Breast epithelium (tissue), 4 donors: ENCODE data around the gene PLCG1. TPM values are rescaled to one million over a fixed set of nuclear protein-coding genes. Genes with fewer than 3 reads are reported as not detected.
A peak's percentile ranks its signal among the peaks of the same experiment; 100 is the strongest.

Experiments
- DNase-seq, 2 donors: peaks; one replicate each; pipeline ENCODE4 v3.0.0-alpha.2; 2019; ENCODE audit warnings: low spot score in 2 of 2
- H3K27ac ChIP-seq, 2 donors: fragments of 200-600 bp; sonication (generic) in 1 of 2; one replicate each; pipeline ENCODE4 v1.5.1; 2016 to 2019; ENCODE audit warnings: mild to moderate bottlenecking in 1 of 2
- H3K27me3 ChIP-seq, 2 donors: fragments of 200-600 bp; sonication (generic) in 1 of 2; one replicate each; pipeline versions ENCODE4 v1.5.1 to v1.6.0; 2017 to 2019; ENCODE audit warnings: control low read depth in 1 of 2, mild to moderate bottlenecking in 1 of 2
- H3K36me3 ChIP-seq: fragments of 200-600 bp; one replicate; pipeline ENCODE4 v1.5.1; 2019
- H3K4me1 ChIP-seq, 2 donors: fragments of 200-600 bp; sonication (generic); one replicate each; pipeline ENCODE4 v1.5.1; 2016 to 2019; ENCODE audit warnings: control low read depth in 1 of 2
- H3K4me3 ChIP-seq, 3 donors: fragments of 200-600 bp; sonication (generic); 1 replicate in 2 of 3; 2 replicates in 1 of 3; pipeline ENCODE4 v1.5.1; 2016 to 2019; ENCODE audit warnings: mild to moderate bottlenecking in 3 of 3, moderate library complexity in 2 of 3
- H3K9me3 ChIP-seq, 2 donors: fragments of 200-600 bp; sonication (generic) in 1 of 2; one replicate each; pipeline ENCODE4 v1.5.1; 2016 to 2019; ENCODE audit warnings: control low read depth in 1 of 2
- POLR2A ChIP-seq: fragments of 450-650 bp; IDR thresholded peaks from one replicate; pipeline ENCODE4 v1.6.1; 2016; ENCODE audit warnings: antibody characterized with exemption, mild to moderate bottlenecking, moderate library complexity
- POLR2AphosphoS5 ChIP-seq, 3 donors: sonication (generic); formaldehyde crosslinking; IDR thresholded peaks; one replicate each; pipeline ENCODE4 v1.6.1; 2017; ENCODE audit warnings: antibody characterized with exemption in 3 of 3
- intact Hi-C: fragments of 100-400 bp; cut with DNase I; formaldehyde crosslinking; loops from one replicate; pipeline ENCODE4 v1.15.1; 2023; ENCODE audit warnings: low total_unique reads
- total RNA-seq, 3 donors: library from RNA; depleted of rRNA; stranded (reverse); fragments of >200 nt; gene quantifications; one replicate each; pipeline ENCODE4 v1.1.0, GENCODE V29; 2016
- TF ChIP-seq, protein P1 (sequence below), 3 donors: fragments of 450-650 bp; IDR thresholded peaks; one replicate each; pipeline ENCODE4 v1.5.1; 2016 to 2017; ENCODE audit warnings: antibody characterized with exemption in 3 of 3, mild to moderate bottlenecking in 3 of 3, moderate library complexity in 3 of 3

The PLCG1 gene
- total RNA-seq, 3 donors from 2014 or later = 88.5 to 132 (median 92.3) TPM

DNA sequence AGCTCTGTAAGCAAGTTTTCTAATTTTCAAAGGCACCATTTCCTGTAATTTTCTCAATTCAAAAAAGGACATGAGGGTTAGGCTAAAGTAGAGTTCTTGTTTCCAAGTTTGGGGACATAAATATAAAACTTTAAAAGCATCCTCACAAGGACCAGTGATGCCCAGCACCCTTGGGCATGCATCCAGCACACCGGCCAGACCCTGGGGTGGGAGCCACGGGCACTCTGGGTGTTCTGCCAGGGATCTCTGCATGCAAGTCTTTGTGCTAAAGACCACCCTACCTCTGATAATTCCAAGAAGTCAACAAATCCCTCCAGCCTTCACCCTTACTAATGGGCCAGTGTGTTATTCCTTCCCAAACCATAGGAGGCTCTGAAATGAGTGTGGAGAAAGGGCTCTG is 46.5 kb downstream of the PLCG1 start:
- Histone ChIP-seq H3K4me3 (no peak overlapping the region), H3K27ac (no peak overlapping the region), H3K36me3 (no peaks in the 10 kb centered on the region), H3K9me3 (no peaks in the 10 kb centered on the region), H3K4me1 (peaks cover 0 to 3% of the 10 kb centered on the region in 2 donors), H3K27me3 (no peaks in the 10 kb centered on the region)
- intact Hi-C loops = no loop called here
- peak in 1 of 2 donors; percentile 14 for DNase-seq
- TF ChIP-seq, protein P1, sequence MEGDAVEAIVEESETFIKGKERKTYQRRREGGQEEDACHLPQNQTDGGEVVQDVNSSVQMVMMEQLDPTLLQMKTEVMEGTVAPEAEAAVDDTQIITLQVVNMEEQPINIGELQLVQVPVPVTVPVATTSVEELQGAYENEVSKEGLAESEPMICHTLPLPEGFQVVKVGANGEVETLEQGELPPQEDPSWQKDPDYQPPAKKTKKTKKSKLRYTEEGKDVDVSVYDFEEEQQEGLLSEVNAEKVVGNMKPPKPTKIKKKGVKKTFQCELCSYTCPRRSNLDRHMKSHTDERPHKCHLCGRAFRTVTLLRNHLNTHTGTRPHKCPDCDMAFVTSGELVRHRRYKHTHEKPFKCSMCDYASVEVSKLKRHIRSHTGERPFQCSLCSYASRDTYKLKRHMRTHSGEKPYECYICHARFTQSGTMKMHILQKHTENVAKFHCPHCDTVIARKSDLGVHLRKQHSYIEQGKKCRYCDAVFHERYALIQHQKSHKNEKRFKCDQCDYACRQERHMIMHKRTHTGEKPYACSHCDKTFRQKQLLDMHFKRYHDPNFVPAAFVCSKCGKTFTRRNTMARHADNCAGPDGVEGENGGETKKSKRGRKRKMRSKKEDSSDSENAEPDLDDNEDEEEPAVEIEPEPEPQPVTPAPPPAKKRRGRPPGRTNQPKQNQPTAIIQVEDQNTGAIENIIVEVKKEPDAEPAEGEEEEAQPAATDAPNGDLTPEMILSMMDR (IDR thresholded peaks at IDR 0.05) = no peak
- no peak for TF ChIP-seq POLR2A
- TF ChIP-seq POLR2AphosphoS5 (IDR thresholded peaks at IDR 0.05) = no peak

DNA sequence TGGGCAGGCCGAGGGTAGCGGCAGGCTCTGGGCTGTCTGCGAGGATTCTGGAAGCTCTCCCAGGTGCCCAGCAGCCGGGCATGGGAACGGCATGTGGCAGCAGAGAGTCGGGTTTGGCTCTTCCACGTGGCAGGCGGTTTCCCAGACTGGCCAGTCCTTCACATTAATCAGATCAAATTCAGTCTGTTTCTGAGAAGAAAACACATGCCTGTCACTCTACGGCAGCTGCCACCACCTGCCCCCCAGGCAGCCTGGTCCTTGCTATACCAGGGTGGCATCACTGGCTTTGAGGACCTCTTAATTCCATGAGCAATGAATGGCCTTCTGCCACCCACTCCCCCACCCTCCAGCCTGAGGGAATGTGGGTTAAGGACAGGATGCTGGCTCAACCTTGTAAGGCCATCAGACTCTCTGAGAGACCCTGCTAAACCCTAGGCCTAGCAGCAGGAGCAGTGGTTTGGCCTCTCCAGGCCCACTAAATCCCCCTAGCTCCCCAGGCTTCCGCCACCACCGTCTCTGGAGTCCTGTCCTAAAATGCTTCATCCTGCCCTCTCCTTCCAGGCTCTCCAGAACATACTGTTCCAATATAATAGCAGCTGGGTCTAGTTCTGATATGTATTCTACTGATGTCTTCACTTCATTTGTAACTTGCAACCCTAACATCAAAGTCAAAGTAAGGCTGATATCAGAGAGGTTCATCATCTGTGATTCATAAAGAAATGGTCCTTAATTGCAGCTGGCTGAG is 47.8 kb downstream of the PLCG1 start:
- H3K27ac ChIP-seq = peak overlapping the region in 1 of 2 donors; percentile 22
- no peak for DNase-seq
- H3K36me3 ChIP-seq = no peaks in the 10 kb centered on the region

DNA sequence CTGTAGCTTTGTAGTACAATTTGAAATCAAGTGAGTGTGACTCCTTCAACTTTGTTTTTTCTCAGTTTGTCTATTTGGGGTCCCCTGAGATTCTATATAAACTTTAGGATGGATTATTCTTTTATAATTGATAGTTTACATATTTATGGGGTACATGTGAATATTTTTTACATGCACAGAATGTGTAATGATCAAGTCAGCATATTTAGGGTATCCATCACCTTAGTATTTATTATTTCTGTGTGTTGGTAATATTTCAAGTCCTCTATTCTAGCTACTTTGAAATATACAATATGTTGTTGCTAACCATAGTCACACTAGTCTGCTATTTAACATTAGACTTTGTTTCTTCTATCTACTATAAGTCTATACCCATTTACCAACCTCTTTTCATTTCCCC is 50.3 kb downstream of the PLCG1 start:
- Histone ChIP-seq H3K27ac (no peak overlapping the region), H3K27me3 (no peaks in the 10 kb centered on the region), H3K9me3 (peaks cover 7 to 18% of the 10 kb centered on the region in 2 donors), H3K36me3 (no peaks in the 10 kb centered on the region), H3K4me3 (no peak overlapping the region), H3K4me1 (no peaks in the 10 kb centered on the region)
- TF ChIP-seq POLR2A (no peak), POLR2AphosphoS5 (IDR thresholded peaks at IDR 0.05) (no peak)
- TF ChIP-seq, protein P1 (IDR thresholded peaks at IDR 0.05) = no peak
- intact Hi-C loops = no loop called here
- DNase-seq = no peak

More for the DNA sequence above, 47.8 kb downstream of the PLCG1 start:
- H3K27me3 ChIP-seq = no peaks in the 10 kb centered on the region
- H3K9me3 ChIP-seq = peaks cover 3 to 4% of the 10 kb centered on the region in 2 donors
- TF ChIP-seq POLR2A = no peak
- no peak for TF ChIP-seq POLR2AphosphoS5 (IDR thresholded peaks at IDR 0.05)
- TF ChIP-seq, protein P1 (IDR thresholded peaks at IDR 0.05) = no peak
- peaks cover 0 to 3% of the 10 kb centered on the region in 2 donors for H3K4me1 ChIP-seq
- intact Hi-C loops = no loop called here
- no peak overlapping the region for H3K4me3 ChIP-seq

DNA sequence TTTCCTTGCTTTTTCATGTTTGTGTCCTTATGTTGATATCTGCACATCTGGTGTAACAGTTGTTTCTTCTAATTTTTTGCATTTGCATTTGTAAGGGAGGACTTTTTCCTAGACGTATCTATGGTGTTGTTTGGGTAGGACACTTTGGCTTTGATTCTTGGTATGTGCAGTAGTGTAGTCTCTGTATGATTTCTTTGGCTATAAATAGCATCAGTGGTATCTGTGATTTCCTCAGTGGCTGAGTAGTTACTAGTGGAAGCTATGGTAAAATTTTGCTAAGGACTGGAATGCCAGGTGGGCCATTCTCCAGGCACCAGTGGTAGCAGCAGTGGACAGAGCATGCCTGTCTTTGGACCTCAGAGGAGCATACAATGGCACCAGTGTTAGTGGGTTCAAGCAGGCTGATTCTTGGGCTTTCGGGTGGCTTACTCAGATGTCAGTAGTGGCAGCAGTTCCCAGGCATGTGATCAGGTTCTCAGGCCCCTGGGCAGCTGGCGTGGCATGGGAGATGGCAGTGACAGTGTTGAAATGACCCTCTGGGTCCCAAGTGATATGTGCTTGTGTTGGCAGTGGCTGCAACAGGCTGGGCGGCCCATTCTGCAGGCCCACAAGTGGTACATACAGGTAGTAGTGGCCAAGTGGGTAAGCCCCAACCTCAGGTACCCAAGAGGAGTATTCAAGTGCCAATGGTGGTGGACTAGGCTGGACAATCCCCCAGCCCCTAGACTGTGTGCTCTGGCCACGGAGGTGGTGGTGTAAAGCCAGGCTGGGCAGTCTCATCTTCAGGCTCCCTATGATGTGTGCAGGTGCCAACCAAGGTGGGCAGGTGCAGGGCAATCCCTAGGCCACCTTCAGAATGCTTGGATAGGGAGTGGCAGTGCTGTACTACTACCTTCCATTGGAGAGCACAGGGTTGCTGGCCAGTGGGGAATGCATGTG is 54.5 kb downstream of the PLCG1 start:
- Histone ChIP-seq H3K36me3 (no peaks in the 10 kb centered on the region), H3K4me1 (no peaks in the 10 kb centered on the region), H3K27me3 (no peaks in the 10 kb centered on the region), H3K27ac (no peak overlapping the region), H3K9me3 (peaks cover 7 to 18% of the 10 kb centered on the region in 2 donors), H3K4me3 (no peak overlapping the region)
- DNase-seq = no peak
- TF ChIP-seq POLR2AphosphoS5 (IDR thresholded peaks at IDR 0.05) (no peak), POLR2A (no peak)
- TF ChIP-seq, protein P1 (IDR thresholded peaks at IDR 0.05) = no peak
- intact Hi-C loops = no loop called here
